Measurements from ENCODE around the gene GIPR. TPM values are rescaled to one million over a fixed set of nuclear protein-coding genes. Genes with fewer than 3 reads are reported as not detected.

GIPR gene
- total RNA-seq, 4 donors from 2014 or later, result 0.34 to 20.0 (median 1.4) TPM

DNA sequence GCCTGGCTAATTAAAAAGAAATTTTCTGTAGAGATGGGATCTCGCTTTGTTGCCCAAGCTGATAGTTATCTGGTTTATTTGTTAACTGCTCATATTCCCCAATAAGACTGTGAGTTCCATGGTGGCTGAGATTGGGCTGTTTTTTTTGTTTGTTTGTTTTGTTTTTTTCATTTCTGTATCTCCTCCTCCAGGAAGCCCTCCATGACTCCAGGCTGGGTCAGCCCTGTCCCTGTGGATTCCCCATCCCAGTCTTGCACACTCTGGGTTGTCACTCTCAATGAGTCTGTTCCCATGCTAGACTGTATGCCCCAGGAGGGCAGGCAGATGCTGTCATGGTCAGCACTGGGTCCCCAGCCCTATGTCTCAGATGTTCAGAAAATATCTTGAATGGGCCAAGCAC lies 31.7 kb upstream of the GIPR start:
- TF ChIP-seq, protein P1, sequence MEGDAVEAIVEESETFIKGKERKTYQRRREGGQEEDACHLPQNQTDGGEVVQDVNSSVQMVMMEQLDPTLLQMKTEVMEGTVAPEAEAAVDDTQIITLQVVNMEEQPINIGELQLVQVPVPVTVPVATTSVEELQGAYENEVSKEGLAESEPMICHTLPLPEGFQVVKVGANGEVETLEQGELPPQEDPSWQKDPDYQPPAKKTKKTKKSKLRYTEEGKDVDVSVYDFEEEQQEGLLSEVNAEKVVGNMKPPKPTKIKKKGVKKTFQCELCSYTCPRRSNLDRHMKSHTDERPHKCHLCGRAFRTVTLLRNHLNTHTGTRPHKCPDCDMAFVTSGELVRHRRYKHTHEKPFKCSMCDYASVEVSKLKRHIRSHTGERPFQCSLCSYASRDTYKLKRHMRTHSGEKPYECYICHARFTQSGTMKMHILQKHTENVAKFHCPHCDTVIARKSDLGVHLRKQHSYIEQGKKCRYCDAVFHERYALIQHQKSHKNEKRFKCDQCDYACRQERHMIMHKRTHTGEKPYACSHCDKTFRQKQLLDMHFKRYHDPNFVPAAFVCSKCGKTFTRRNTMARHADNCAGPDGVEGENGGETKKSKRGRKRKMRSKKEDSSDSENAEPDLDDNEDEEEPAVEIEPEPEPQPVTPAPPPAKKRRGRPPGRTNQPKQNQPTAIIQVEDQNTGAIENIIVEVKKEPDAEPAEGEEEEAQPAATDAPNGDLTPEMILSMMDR (IDR thresholded peaks at IDR 0.05; ENCODE audit: low read depth), result no peak

DNA sequence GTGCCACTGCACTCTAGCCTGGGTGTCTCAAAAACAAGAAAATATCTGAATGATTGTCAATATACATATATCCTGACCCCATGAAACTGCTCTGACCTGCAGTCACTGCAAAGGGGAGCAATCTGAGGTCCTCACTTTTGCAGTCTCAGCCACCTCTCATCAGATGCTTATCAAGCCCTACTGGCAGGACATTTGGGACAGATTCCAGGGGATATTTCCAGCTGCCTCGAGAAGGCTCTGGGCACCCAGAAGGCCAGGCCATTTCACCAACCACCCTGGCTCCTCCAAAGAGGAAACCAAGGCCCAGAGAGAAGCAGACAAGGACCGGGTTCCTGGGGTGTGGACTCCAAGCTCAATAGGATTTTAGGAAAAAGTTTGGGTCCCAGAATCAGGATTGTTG lies 31.1 kb upstream of the GIPR start:
- TF ChIP-seq, protein P1 (IDR thresholded peaks at IDR 0.05; ENCODE audit: low read depth), result no peak

DNA sequence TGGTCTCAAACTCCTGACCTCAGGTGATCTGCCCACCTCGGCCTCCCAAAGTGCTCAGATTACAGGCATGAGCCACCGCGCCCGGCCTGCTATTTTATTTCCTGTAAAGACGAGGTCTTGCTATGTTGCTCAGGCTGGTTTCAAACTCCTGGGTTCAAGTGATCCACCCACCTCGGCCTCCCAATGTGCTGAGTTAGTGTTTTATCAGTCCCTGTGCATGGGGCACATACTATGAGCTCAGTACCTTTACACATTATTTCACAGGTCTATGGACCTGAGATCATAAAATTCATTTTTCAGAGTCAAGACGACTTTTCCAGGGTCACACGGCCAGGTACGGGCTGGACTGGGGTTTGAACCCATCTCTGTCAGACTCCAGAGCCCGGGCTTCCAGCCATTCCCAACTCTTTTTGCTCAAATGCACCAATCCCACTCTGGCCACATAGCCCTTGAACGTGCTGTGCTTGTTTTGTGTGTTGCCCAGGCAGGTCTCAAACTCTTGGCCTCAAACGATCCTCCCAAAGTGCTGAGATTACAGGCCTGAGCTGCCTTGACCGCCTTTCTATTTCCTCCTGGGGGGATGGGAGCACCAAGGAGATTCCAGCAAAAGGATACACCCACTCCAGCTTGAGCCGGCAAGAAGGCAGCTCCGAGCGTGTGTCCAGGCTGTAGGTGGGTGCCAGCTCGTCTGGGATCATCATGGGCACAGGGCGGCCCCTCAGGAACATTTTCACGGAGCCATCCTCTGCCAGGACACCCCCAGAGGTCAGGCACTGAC lies 29.9 kb upstream of the GIPR start:
- TF ChIP-seq, protein P1 (IDR thresholded peaks at IDR 0.05; ENCODE audit: low read depth), result no peak

DNA sequence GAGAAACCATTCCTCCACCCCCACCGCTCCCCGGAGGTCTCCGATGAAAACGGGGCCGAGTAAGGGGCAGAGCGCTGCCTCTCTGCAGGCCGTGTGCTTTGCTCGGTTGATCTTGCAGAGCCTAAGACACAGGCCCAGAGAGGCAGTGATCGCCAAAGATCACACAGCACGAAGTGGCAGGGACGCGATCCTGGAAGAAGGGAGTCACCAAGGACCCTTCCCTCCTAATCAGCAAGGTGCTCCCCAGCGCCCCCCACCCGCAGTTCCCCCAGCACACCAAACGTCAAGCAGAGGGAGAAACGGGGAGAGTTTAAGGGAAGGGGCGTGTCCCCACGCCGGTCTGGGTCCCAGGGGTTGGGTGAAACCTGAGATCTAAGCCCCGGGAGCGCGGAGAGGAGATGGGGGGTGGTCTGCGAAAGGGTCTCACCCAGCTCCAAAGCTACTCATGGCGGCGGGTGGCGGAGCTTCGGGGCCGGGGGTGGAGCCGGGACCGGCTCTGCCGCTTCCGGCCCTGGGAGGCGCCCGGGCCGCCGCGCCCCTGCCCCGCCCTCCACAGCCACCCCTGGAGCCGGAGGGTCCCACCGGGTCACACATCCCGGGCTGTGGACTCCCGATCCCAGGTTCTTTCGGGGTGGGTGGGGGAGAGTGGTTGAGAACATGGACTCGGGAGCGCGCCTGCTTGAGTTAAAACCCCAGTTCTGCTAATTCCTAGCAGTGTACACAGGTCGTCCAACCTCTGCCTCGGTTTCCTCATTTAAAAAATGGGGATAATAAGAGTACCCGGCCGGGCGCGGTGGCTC lies 28.9 kb upstream of the GIPR start, which contains the start of gene EML2:
TSS of gene EML2 (minus strand) at position 468 of the 800 bp plus-strand sequence. CDS start at position 447, 21 bp downstream.
- TF ChIP-seq, protein P1 (IDR thresholded peaks at IDR 0.05; ENCODE audit: low read depth), result no peak

DNA sequence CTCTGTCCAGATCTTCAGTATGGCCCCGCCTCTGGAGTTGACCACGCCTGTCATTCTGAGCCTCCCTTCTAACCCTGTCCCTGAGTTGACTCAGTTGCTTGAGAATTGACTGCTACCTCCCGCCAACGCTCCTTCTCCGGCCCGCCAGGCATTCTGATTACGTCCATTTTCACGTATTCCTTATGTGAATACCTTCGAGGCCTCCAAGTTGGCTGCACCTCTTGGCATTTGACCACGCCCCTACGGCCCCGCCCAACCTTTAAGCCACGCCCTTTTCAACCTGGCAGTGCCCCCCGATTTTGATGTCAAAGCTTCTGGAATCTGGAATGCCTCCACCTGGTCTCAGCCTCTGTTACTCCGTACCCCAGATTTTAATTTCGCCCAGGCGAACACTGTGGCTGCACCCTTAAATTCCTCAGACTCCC lies 27.2 kb upstream of the GIPR start:
- TF ChIP-seq, protein P1 (IDR thresholded peaks at IDR 0.05; ENCODE audit: low read depth), result no peak

DNA sequence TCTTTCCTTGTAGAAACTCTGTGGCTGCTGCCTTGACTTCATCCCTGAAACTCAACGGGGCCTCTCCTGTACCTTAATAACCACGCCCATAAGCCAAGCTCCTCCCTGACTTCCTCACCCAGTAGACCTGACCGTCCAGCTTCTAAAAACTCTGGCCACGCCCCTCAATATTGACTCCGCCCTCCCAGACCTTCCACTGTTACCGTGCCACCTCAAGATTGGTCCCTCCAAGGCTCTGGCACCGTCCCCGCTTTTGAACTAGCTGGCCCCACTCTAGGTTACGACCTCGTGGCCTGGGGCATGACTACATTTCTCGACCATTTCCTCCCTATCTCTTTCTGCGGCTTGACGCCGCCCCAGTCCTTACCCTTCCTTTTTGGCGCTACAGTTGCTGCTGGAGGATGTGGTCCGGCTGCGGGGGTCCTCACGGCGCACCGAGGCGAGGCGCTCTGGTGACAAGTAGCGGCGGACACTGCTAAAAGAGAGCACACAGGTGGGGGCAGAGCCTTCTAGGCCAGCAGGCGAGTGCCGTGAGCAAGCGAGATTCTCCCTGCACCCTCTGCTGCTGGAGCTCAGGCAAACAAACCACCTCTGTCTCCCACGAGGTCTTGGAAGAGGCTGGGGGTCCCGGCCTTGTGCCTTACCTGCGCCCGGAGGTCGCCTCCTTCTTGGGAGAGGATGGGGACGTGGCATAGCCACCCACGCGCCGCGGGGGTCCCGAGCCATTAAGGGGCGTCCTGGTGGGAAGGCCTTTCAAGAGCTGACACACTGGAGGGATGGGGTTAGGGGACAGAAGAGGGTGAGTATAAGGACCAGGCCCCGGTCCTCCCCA lies 26.5 kb upstream of the GIPR start:
- TF ChIP-seq, protein P1 (IDR thresholded peaks at IDR 0.05; ENCODE audit: low read depth), result no peak

All from subcutaneous adipose tissue (tissue), 4 donors.